SK-N-SH (cell line): ENCODE data around the gene HID1. TPM values are rescaled to one million over a fixed set of nuclear protein-coding genes. Genes with fewer than 3 reads are reported as not detected.
A peak's percentile ranks its signal among the peaks of the same experiment; 100 is the strongest.

Experiments used
- CTCF ChIA-PET: fragments of 300-600, 350-600 bp; formaldehyde crosslinking; extraction: SDS; loops from one replicate; lab custom pipeline; 2021; lab: Yijun Ruan, JAX
- POLR2A ChIA-PET: fragments of 350-600 bp; sonication (Branson Sonifier 250); formaldehyde crosslinking; extraction: SDS; loops from one replicate; lab custom pipeline; 2020; ENCODE audit warnings: antibody characterized with exemption, inconsistent platforms; lab: Yijun Ruan, JAX
- DNase-seq: peaks from one replicate; pipeline ENCODE4 v3.0.0; 2012
- H2AFZ ChIP-seq: fragments of 200-600 bp; sonication (generic); 2 replicates; pipeline ENCODE4 v1.8.1; 2016; ENCODE audit warnings: antibody characterized with exemption, mild to moderate bottlenecking, low read depth
- H3F3A ChIP-seq: fragments of 200-600 bp; sonication (generic); replicated peaks from 2 replicates; pipeline ENCODE3; 2016; ENCODE audit warnings: antibody characterized with exemption, mild to moderate bottlenecking; ENCODE audit not compliant: insufficient read depth
- H3K27ac ChIP-seq, 2 experiments: fragments of 200-500 bp in 1 of 2; fragments of 200-600 bp in 1 of 2; sonication (Bioruptor generic) in 1 of 2; sonication (generic), shearing (Covaris generic) in 1 of 2; 2 replicates each; pipeline versions ENCODE4 v1.5.1 to v1.6.1; 2014 to 2016; ENCODE audit warnings: low read depth in 2 of 2, inconsistent platforms in 1 of 2, low read length in 1 of 2, mild to moderate bottlenecking in 1 of 2, mixed read lengths in 1 of 2
- H3K27me3 ChIP-seq: fragments of 200-600 bp; sonication (generic), shearing (Covaris generic); 2 replicates; pipeline ENCODE4 v1.6.1; 2016; ENCODE audit warnings: mixed run types; ENCODE audit not compliant: insufficient read depth
- H3K36me3 ChIP-seq, 2 experiments: fragments of 200-500 bp in 1 of 2; fragments of 200-600 bp in 1 of 2; sonication (Bioruptor generic) in 1 of 2; sonication (generic) in 1 of 2; replicated peaks in 1 of 2; 2 replicates each; pipeline versions ENCODE3 to v1.5.1; 2014 to 2016; ENCODE audit warnings: low read length in 1 of 2, mild to moderate bottlenecking in 1 of 2; ENCODE audit not compliant: insufficient read depth in 2 of 2, control insufficient read depth in 1 of 2
- H3K4me1 ChIP-seq, 2 experiments: fragments of 200-500 bp in 1 of 2; fragments of 200-600 bp in 1 of 2; sonication (Bioruptor generic) in 1 of 2; sonication (generic), shearing (Covaris generic) in 1 of 2; 2 replicates each; pipeline versions ENCODE4 v1.5.1 to v1.6.1; 2014 to 2016; ENCODE audit warnings: low read depth in 1 of 2, low read length in 1 of 2, mixed run types in 1 of 2; ENCODE audit not compliant: insufficient read depth in 2 of 2, control insufficient read depth in 1 of 2
- H3K4me2 ChIP-seq: fragments of 200-600 bp; sonication (generic), shearing (Covaris generic); 2 replicates; pipeline ENCODE4 v1.6.1; 2017; ENCODE audit warnings: mixed run types
- H3K4me3 ChIP-seq, 2 experiments: fragments of 200-500 bp in 1 of 2; fragments of 200-600 bp in 1 of 2; sonication (Bioruptor generic) in 1 of 2; sonication (generic), shearing (Covaris generic) in 1 of 2; 2 replicates each; pipeline versions ENCODE4 v1.5.1 to v1.8.1; 2014 to 2016; ENCODE audit warnings: low read depth in 2 of 2, inconsistent platforms in 1 of 2, low read length in 1 of 2, mild to moderate bottlenecking in 1 of 2, mixed read lengths in 1 of 2, moderate library complexity in 1 of 2
- H3K79me2 ChIP-seq: fragments of 200-600 bp; sonication (generic); 2 replicates; pipeline ENCODE4 v1.8.1; 2017; ENCODE audit warnings: mild to moderate bottlenecking; ENCODE audit not compliant: insufficient read depth
- H3K9ac ChIP-seq: fragments of 200-600 bp; sonication (generic); 2 replicates; pipeline ENCODE4 v1.6.1; 2017; ENCODE audit warnings: mixed run types
- H3K9me2 ChIP-seq: fragments of 200-600 bp; sonication (generic); 2 replicates; pipeline ENCODE4 v1.6.1; 2017; ENCODE audit warnings: mixed run types
- H3K9me3 ChIP-seq: fragments of 200-600 bp; sonication (generic); 2 replicates; pipeline ENCODE4 v1.6.1; 2017; ENCODE audit warnings: mixed run types, mild to moderate bottlenecking, moderate library complexity
- H4K20me1 ChIP-seq: fragments of 200-600 bp; sonication (generic); 2 replicates; pipeline ENCODE4 v1.6.1; 2017; ENCODE audit warnings: mild to moderate bottlenecking, mixed run types; ENCODE audit not compliant: insufficient read depth
- EZH2phosphoT487 ChIP-seq: fragments of 200-600 bp; sonication (generic); IDR thresholded peaks from 2 replicates; pipeline ENCODE4 v1.6.1; 2017; ENCODE audit warnings: low read depth, mixed run types, mild to moderate bottlenecking, antibody characterized with exemption, moderate library complexity, borderline replicate concordance
- FOXM1 ChIP-seq: IDR thresholded peaks from 2 replicates; pipeline ENCODE4 v1.4.0; 2012; ENCODE audit warnings: low read depth, mild to moderate bottlenecking
- MXI1 ChIP-seq: IDR thresholded peaks from 2 replicates; pipeline ENCODE4 v1.6.1; 2012; ENCODE audit warnings: mild to moderate bottlenecking, low read depth, low read length, improper control_type of control experiment
- NRF1 ChIP-seq: IDR thresholded peaks from 2 replicates; pipeline ENCODE4 v1.6.1; 2012; ENCODE audit warnings: low read depth, mild to moderate bottlenecking, low read length
- RFX5 ChIP-seq: IDR thresholded peaks from 2 replicates; pipeline ENCODE4 v1.6.1; 2012; ENCODE audit warnings: mild to moderate bottlenecking, improper control_type of control experiment, low read length
- TAF1 ChIP-seq: IDR thresholded peaks from 2 replicates; pipeline ENCODE4 v1.6.1; 2012; ENCODE audit warnings: low read depth, mild to moderate bottlenecking, low read length, moderate library complexity, borderline replicate concordance
- YY1 ChIP-seq: IDR thresholded peaks from 2 replicates; pipeline ENCODE4 v1.4.0; 2012; ENCODE audit warnings: low read depth, mild to moderate bottlenecking
- whole genome bisulfite sequencing: methylation state at CpG from one replicate; pipeline ENCODE4 v1.1.6; 2017; ENCODE audit warnings: low lambda C conversion rate; 5-methylcytosine and 5-hydroxymethylcytosine counted together
- polyA plus RNA-seq, 3 experiments: library from polyadenylated mRNA; depleted of rRNA; stranded (reverse); fragments of >200 nt; gene quantifications; 2 replicates each; pipeline ENCODE4 v1.2.3, GENCODE V29; 2012
- TF ChIP-seq, protein P1 (sequence below): fragments of 150-350 bp; IDR thresholded peaks from 2 replicates; pipeline ENCODE4 v1.6.1; 2017; ENCODE audit warnings: antibody characterized with exemption, low read length, low read depth, borderline replicate concordance

HID1 gene
- polyA plus RNA-seq, 1 of the 3 experiments (the other 2 are of a cell fraction): 2.5 TPM

DNA sequence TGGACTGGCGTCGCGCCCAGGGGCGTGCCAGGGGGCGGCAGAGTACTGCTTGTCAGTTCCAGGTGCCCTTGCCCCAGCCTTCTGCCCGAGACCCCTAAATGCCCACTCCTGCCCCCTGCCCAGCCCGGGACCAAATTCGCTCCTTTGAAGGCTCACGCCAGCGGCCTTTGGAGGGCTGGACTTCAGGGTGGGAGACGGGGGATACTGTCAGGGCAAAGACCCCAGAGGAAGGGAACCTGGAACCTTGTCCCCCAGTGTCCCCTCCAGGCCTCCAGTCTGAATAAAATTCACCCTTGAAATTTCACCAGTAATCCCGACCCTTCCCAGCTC is 36.1 kb downstream of the HID1 start:
- no peaks in the 10 kb centered on the region for H4K20me1 ChIP-seq
- CTCF ChIA-PET: interaction anchor here (1.4 to 8.3 kb wide), 4 partner anchors 12 to 170 kb away, joined by 3 to 77 read pairs (median 40); partner anchors contain the start of genes OTOP2 and USH1G

DNA sequence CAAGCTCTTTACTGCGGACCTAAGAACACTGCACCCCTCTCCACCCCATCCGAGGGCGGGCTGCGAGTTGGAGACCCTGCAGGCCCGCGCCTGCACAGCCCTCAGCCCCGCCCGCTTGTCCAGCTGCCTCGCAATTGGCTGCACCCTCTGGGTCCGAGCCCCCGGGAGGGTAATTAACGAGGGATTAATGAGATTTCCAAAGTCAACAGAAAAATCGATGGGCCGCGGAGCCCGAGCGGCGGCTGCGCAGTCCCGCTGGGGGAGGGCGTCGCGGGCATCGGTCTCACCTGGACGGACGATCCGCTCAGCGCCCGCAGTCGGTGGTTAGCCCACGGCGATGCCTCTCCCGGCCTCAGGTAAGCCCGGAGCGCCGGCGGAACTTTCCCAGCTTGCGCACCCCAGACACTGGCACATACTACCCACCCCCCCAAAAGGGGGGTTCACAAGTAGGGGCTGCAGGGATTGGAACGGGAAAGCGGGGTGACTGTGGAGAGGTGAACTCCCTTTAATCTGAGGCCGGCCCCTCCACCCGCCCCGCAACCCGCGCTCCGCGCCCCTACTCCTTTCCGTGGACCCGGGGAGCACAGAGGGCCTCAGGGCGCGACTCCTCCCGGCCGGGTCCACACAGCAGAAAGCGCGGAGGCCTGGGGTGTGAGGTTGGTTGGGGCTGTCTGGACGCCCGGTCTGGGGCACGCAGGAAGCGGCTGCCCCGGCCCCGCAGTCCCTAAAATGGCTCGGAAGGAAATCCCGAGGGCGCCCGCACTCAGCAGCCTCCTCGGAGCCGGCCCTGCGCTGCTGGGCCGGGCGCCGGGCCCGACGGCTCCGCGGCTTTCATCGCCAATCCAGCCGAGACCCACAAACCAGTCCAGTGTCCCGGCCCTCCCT is 36.7 kb downstream of the HID1 start, which contains the start of gene OTOP3:
Gene OTOP3, plus strand, starts transcription at position 314 of the 885 bp plus-strand sequence. Its CDS starts 24 bp downstream, at position 338.
- WGBS: 22% methylated on average over 30 of the region's 78 CpGs
- peaks cover 76% of the 10 kb centered on the region for H3K27me3 ChIP-seq
- ChIA-PET CTCF (interaction anchor here (0.9 to 8.3 kb wide), 6 partner anchors 12 to 170 kb away, joined by 3 to 77 read pairs (median 16); partner anchors contain the start of genes OTOP2 and USH1G), POLR2A (interaction anchor here (0.8 to 1.0 kb wide), 2 partner anchors 11 to 14 kb away, joined by 3 read pairs; no protein-coding TSS in a partner anchor)
- H3K4me1 ChIP-seq: no peaks in the 10 kb centered on the region; a peak in 1 of 4 replicates
- no peak within 1 kb of the TSS for H3K9ac ChIP-seq
- no peak within 1 kb of the TSS for H2AFZ ChIP-seq
- H3K4me3 ChIP-seq: no peak within 1 kb of the TSS; a peak in 1 of 4 replicates
- H3K36me3 ChIP-seq: no peaks in the 10 kb centered on the region
- no peaks in the 10 kb centered on the region for H4K20me1 ChIP-seq
- no peak within 1 kb of the TSS for H3K4me2 ChIP-seq
- H3K27ac ChIP-seq: no peak within 1 kb of the TSS
- H3K9me3 ChIP-seq: no peaks in the 10 kb centered on the region
- peak; percentile 81 for DNase-seq
- H3F3A ChIP-seq: no peaks in the 10 kb centered on the region
- H3K9me2 ChIP-seq: no peaks in the 10 kb centered on the region
- 0 out of 2 replicates have a peak, but pooled peaks have one; percentile 65 for TF ChIP-seq EZH2phosphoT487
- no peak for TF ChIP-seq TAF1
- no peak for TF ChIP-seq MXI1
- no peak for TF ChIP-seq NRF1
- H3K79me2 ChIP-seq: no peaks in the 10 kb centered on the region

More for the DNA sequence above, 36.1 kb downstream of the HID1 start:
- peaks cover 82% of the 10 kb centered on the region for H3K27me3 ChIP-seq
- H3K9me3 ChIP-seq: no peaks in the 10 kb centered on the region
- no peak overlapping the region for H3K9ac ChIP-seq
- WGBS: 4% methylated on average over 12 of the region's 12 CpGs
- H3K4me2 ChIP-seq: no peak overlapping the region
- H3F3A ChIP-seq: no peaks in the 10 kb centered on the region
- no peaks in the 10 kb centered on the region; a peak in 1 of 4 replicates for H3K4me1 ChIP-seq
- H3K36me3 ChIP-seq: no peaks in the 10 kb centered on the region
- no peak for DNase-seq
- TF ChIP-seq EZH2phosphoT487: no peak
- TF ChIP-seq, protein P1, sequence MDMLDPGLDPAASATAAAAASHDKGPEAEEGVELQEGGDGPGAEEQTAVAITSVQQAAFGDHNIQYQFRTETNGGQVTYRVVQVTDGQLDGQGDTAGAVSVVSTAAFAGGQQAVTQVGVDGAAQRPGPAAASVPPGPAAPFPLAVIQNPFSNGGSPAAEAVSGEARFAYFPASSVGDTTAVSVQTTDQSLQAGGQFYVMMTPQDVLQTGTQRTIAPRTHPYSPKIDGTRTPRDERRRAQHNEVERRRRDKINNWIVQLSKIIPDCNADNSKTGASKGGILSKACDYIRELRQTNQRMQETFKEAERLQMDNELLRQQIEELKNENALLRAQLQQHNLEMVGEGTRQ: no peak
- TF ChIP-seq RFX5: no peak
- TF ChIP-seq FOXM1: no peak
- TF ChIP-seq YY1: no peak
- H3K27ac ChIP-seq: no peak overlapping the region
- H3K79me2 ChIP-seq: no peaks in the 10 kb centered on the region
- H3K4me3 ChIP-seq: no peak overlapping the region; a peak in 1 of 4 replicates
- H3K9me2 ChIP-seq: no peaks in the 10 kb centered on the region
- POLR2A ChIA-PET: interaction anchor here (0.8 kb wide), 1 partner anchor 75 kb away, joined by 3 read pairs; no protein-coding TSS in a partner anchor
- no peak overlapping the region for H2AFZ ChIP-seq
